H1 (cell line): Measurements from ENCODE around the gene ADAMTS1. TPM values are rescaled to one million over a fixed set of nuclear protein-coding genes. Genes with fewer than 3 reads are reported as not detected.

Experiments used
- CTCF ChIA-PET: fragments of 300-600 bp; sonication (Branson Sonifier 250); formaldehyde crosslinking; loops from one replicate; lab custom pipeline; 2021; ENCODE audit not compliant: partially characterized antibody; lab: Charles Lee
- POLR2A ChIA-PET: fragments of 300-600 bp; sonication (Branson Sonifier 250); formaldehyde crosslinking; loops from one replicate; lab custom pipeline; 2021; ENCODE audit warnings: inconsistent platforms; ENCODE audit not compliant: partially characterized antibody; lab: Charles Lee
- DNase-seq, 2 experiments: peaks; one replicate each; pipeline versions ENCODE4 v3.0.0 to v3.0.0-alpha.2; 2010 to 2022; ENCODE audit warnings: low spot score in 2 of 2, low read depth in 1 of 2, mixed read lengths in 1 of 2
- FAIRE-seq: peaks from 2 replicates; lab custom pipeline; 2011; peaks lifted over from hg19 to GRCh38; lab: Jason Lieb, UNC
- H2AFZ ChIP-seq: 2 replicates; pipeline ENCODE4 v1.8.1; 2012; ENCODE audit warnings: low read length, inconsistent platforms
- H2AK5ac ChIP-seq: 2 replicates; pipeline ENCODE4 v1.6.1; 2013; ENCODE audit warnings: low read depth, low read length
- H2BK120ac ChIP-seq: replicated peaks from 2 replicates; pipeline ENCODE3; 2013; ENCODE audit warnings: low read depth, low read length, inconsistent platforms
- H2BK12ac ChIP-seq: 2 replicates; pipeline ENCODE4 v1.6.1; 2013; ENCODE audit warnings: low read depth, low read length
- H2BK15ac ChIP-seq: 2 replicates; pipeline ENCODE4 v1.6.1; 2013; ENCODE audit warnings: low read length
- H2BK20ac ChIP-seq: 2 replicates; pipeline ENCODE4 v1.6.1; 2013; ENCODE audit warnings: low read length
- H2BK5ac ChIP-seq: 2 replicates; pipeline ENCODE4 v1.6.1; 2013; ENCODE audit warnings: low read depth, low read length
- H3K14ac ChIP-seq: 2 replicates; pipeline ENCODE4 v1.6.1; 2013; ENCODE audit warnings: inconsistent platforms; ENCODE audit not compliant: insufficient read length
- H3K18ac ChIP-seq: 2 replicates; pipeline ENCODE4 v1.6.1; 2013; ENCODE audit warnings: low read length; ENCODE audit errors: extremely low read depth
- H3K23ac ChIP-seq: 2 replicates; pipeline ENCODE4 v1.6.1; 2013; ENCODE audit warnings: inconsistent platforms; ENCODE audit not compliant: insufficient read length
- H3K23me2 ChIP-seq: 2 replicates; pipeline ENCODE4 v1.6.1; 2013; ENCODE audit warnings: low read depth, low read length
- H3K27ac ChIP-seq: 2 replicates; pipeline ENCODE4 v1.6.1; 2011; ENCODE audit warnings: low read depth, low read length, inconsistent platforms
- H3K27me3 ChIP-seq, 4 experiments: replicated peaks in 1 of 4; 1 replicate in 1 of 4; 2 replicates in 3 of 4; pipeline versions ENCODE4 v1.6.1 to v1.8.1; 2011 to 2013; ENCODE audit warnings: low read length in 3 of 4, mild to moderate bottlenecking in 3 of 4, inconsistent platforms in 2 of 4, mixed read lengths in 2 of 4, moderate library complexity in 1 of 4; ENCODE audit not compliant: control insufficient read depth in 3 of 4, insufficient read depth in 3 of 4; ENCODE audit errors: extremely low read depth in 1 of 4
- H3K36me3 ChIP-seq, 4 experiments: 2 replicates each; pipeline versions ENCODE4 v1.6.1 to v1.8.1; 2011 to 2013; ENCODE audit warnings: mild to moderate bottlenecking in 4 of 4, low read length in 3 of 4, moderate library complexity in 2 of 4, control low read depth in 1 of 4, inconsistent platforms in 1 of 4; ENCODE audit not compliant: insufficient read depth in 4 of 4, control insufficient read depth in 2 of 4
- H3K4ac ChIP-seq: replicated peaks from 2 replicates; pipeline ENCODE3; 2013; ENCODE audit warnings: low read length, low read depth, mixed read lengths, inconsistent platforms; ENCODE audit not compliant: insufficient read length
- H3K4me1 ChIP-seq, 4 experiments: replicated peaks in 1 of 4; 1 replicate in 1 of 4; 2 replicates in 3 of 4; pipeline versions ENCODE4 v1.6.1 to v1.8.1; 2011 to 2013; ENCODE audit warnings: low read length in 3 of 4, inconsistent platforms in 2 of 4, mixed read lengths in 1 of 4; ENCODE audit not compliant: insufficient read depth in 4 of 4, control insufficient read depth in 3 of 4
- H3K4me2 ChIP-seq, 2 experiments: 2 replicates each; pipeline versions ENCODE4 v1.6.1 to v1.8.1; 2011 to 2013; ENCODE audit warnings: low read depth in 2 of 2, low read length in 2 of 2, control low read depth in 1 of 2, inconsistent platforms in 1 of 2, mild to moderate bottlenecking in 1 of 2; ENCODE audit not compliant: insufficient read depth in 1 of 2
- H3K4me3 ChIP-seq, 4 experiments: fragments of 200-600, 300-600 bp in 1 of 4; sonication (generic), shearing (Covaris generic), sonication (Bioruptor Twin) in 1 of 4; 2 replicates each; pipeline versions ENCODE4 v1.5.1 to v1.8.1; 2011 to 2016; ENCODE audit warnings: low read length in 4 of 4, low read depth in 3 of 4, control low read depth in 2 of 4, inconsistent platforms in 2 of 4, mild to moderate bottlenecking in 2 of 4, mixed read lengths in 1 of 4, moderate library complexity in 1 of 4; ENCODE audit not compliant: insufficient read depth in 2 of 4; ENCODE audit errors: extremely low read depth in 1 of 4
- H3K56ac ChIP-seq: replicated peaks from 2 replicates; pipeline ENCODE3; 2013; ENCODE audit warnings: low read depth, mild to moderate bottlenecking, mixed read lengths, low read length, inconsistent platforms; ENCODE audit not compliant: insufficient read length
- H3K79me1 ChIP-seq: 2 replicates; pipeline ENCODE4 v1.6.1; 2013; ENCODE audit warnings: low read depth, low read length, control low read depth
- H3K79me2 ChIP-seq, 2 experiments: 2 replicates each; pipeline versions ENCODE4 v1.6.1 to v1.8.1; 2012 to 2013; ENCODE audit warnings: low read length in 2 of 2, mild to moderate bottlenecking in 2 of 2, inconsistent platforms in 1 of 2; ENCODE audit not compliant: insufficient read depth in 2 of 2, control insufficient read depth in 1 of 2
- H3K9ac ChIP-seq, 4 experiments: replicated peaks in 1 of 4; 1 replicate in 1 of 4; 2 replicates in 3 of 4; pipeline versions ENCODE4 v1.6.1 to v1.8.1; 2011 to 2013; ENCODE audit warnings: low read depth in 3 of 4, low read length in 3 of 4, control low read depth in 2 of 4, mild to moderate bottlenecking in 2 of 4, moderate library complexity in 2 of 4, inconsistent platforms in 1 of 4; ENCODE audit errors: extremely low read depth in 1 of 4
- H3K9me3 ChIP-seq, 2 experiments: 2 replicates each; pipeline versions ENCODE4 v1.6.1 to v1.8.1; 2012 to 2013; ENCODE audit warnings: mild to moderate bottlenecking in 2 of 2, moderate library complexity in 2 of 2, control low read depth in 1 of 2, inconsistent platforms in 1 of 2, low read depth in 1 of 2, low read length in 1 of 2, mixed read lengths in 1 of 2; ENCODE audit not compliant: insufficient read depth in 2 of 2
- H4K20me1 ChIP-seq, 2 experiments: replicated peaks in 1 of 2; 2 replicates each; pipeline versions ENCODE3 to v1.8.1; 2011 to 2013; ENCODE audit warnings: inconsistent platforms in 2 of 2, low read length in 2 of 2, mild to moderate bottlenecking in 1 of 2; ENCODE audit not compliant: insufficient read depth in 2 of 2, control insufficient read depth in 1 of 2
- H4K5ac ChIP-seq: 2 replicates; pipeline ENCODE4 v1.6.1; 2013; ENCODE audit warnings: low read length, low read depth, mixed read lengths, inconsistent platforms; ENCODE audit not compliant: insufficient read length
- H4K8ac ChIP-seq: 2 replicates; pipeline ENCODE4 v1.8.0; 2013; ENCODE audit warnings: mild to moderate bottlenecking, moderate library complexity, low read length, inconsistent platforms; ENCODE audit not compliant: insufficient read depth; ENCODE audit errors: extremely low read depth
- H4K91ac ChIP-seq: replicated peaks from 2 replicates; pipeline ENCODE3; 2013; ENCODE audit warnings: low read length, mixed read lengths, inconsistent platforms; ENCODE audit not compliant: insufficient read length
- BACH1 ChIP-seq: IDR thresholded peaks from 2 replicates; pipeline ENCODE4 v1.6.1; 2012; ENCODE audit warnings: low read length, improper control_type of control experiment
- CEBPB ChIP-seq: IDR thresholded peaks from 2 replicates; pipeline ENCODE4 v1.6.1; 2012; ENCODE audit warnings: low read depth, low read length
- EZH2 ChIP-seq: fragments of 200-600 bp; sonication (generic); IDR thresholded peaks from 2 replicates; pipeline ENCODE4 v1.7.1; 2012; ENCODE audit warnings: low read depth, mild to moderate bottlenecking, moderate library complexity, low read length, inconsistent platforms; ENCODE audit not compliant: severe bottlenecking
- HDAC6 ChIP-seq: IDR thresholded peaks from one replicate; pipeline ENCODE4 v1.7.1; 2012; ENCODE audit warnings: low read depth, mild to moderate bottlenecking, inconsistent platforms, low read length, moderate library complexity
- POLR2A ChIP-seq, 2 experiments: IDR thresholded peaks; 1 replicate in 1 of 2; 2 replicates in 1 of 2; pipeline ENCODE4 v1.6.1; 2011; ENCODE audit warnings: low read depth in 2 of 2, low read length in 2 of 2, mild to moderate bottlenecking in 2 of 2; ENCODE audit errors: control extremely low read depth in 1 of 2
- POU5F1 ChIP-seq: IDR thresholded peaks from 2 replicates; pipeline ENCODE4 v1.6.1; 2011; ENCODE audit warnings: low read depth, mild to moderate bottlenecking, low read length, moderate library complexity
- RAD21 ChIP-seq, 2 experiments: IDR thresholded peaks in 1 of 2; conservative IDR thresholded peaks in 1 of 2; 2 replicates each; pipeline ENCODE4 v1.6.1; 2011; ENCODE audit warnings: low read depth in 2 of 2, low read length in 2 of 2, improper control_type of control experiment in 1 of 2, inconsistent platforms in 1 of 2, mild to moderate bottlenecking in 1 of 2, moderate library complexity in 1 of 2
- RBBP5 ChIP-seq: IDR thresholded peaks from 2 replicates; pipeline ENCODE4 v1.7.1; 2012; ENCODE audit warnings: low read depth, mild to moderate bottlenecking, inconsistent platforms, low read length, moderate library complexity, borderline replicate concordance
- RNF2 ChIP-seq: fragments of 200-900, 300-1000 bp; sonication (generic); IDR thresholded peaks from 2 replicates; pipeline ENCODE4 v1.7.1; 2016; ENCODE audit warnings: borderline replicate concordance, low read depth, mild to moderate bottlenecking, antibody characterized with exemption, low read length; ENCODE audit not compliant: poor library complexity, severe bottlenecking; ENCODE audit errors: missing control alignments
- SP2 ChIP-seq: IDR thresholded peaks from 2 replicates; pipeline ENCODE4 v1.6.1; 2012; ENCODE audit warnings: mild to moderate bottlenecking, low read length, inconsistent platforms
- WGBS, 2 experiments: shearing (Covaris generic) in 1 of 2; methylation state at CpG; one replicate each; pipeline versions ENCODE4 v1.1.6 to v1.1.7; 2013 to 2015; ENCODE audit warnings: low lambda C conversion rate in 2 of 2, mixed read lengths in 2 of 2, inconsistent platforms in 1 of 2, low coverage in 1 of 2, missing lambda C conversion rate in 1 of 2; ENCODE audit not compliant: insufficient replicate concordance in 2 of 2, insufficient coverage in 1 of 2, insufficient read length in 1 of 2; ENCODE audit errors: extremely low coverage in 1 of 2, missing lambda C conversion rate in 1 of 2; 5-methylcytosine and 5-hydroxymethylcytosine counted together
- polyA plus RNA-seq, 7 experiments: library from polyadenylated mRNA; depleted of rRNA in 3 of 7; stranded (reverse) in 5 of 7; unstranded in 2 of 7; fragments of >200 nt in 5 of 7; fragments of 200-250 nt in 2 of 7; gene quantifications; 1 replicate in 5 of 7; 2 replicates in 1 of 7; 4 replicates in 1 of 7; pipeline versions ENCODE4 v1.2.1 to v1.2.3, GENCODE V29; 2011 to 2013; ENCODE audit warnings: missing spikeins in 2 of 7, mixed read lengths in 2 of 7
- total RNA-seq: library from RNA; stranded (reverse); fragmentation: NEBNext Ultra II Directional; extraction: Animal tissue kit (Norgen Biotek cat#: 25700); gene quantifications from 2 replicates; pipeline ENCODE4 v1.2.1, GENCODE V29; 2021

The ADAMTS1 gene
- total and polyA plus RNA-seq, 2 of the 8 experiments (the other 6 are each of a cell fraction or from before 2014, with no cell fraction given), result 10.7 to 22.4 TPM

- Histone ChIP-seq H2AK5ac (no peak overlapping the region), H3K79me2 (peaks cover 0 to 18% of the 10 kb centered on the region in 2 experiments; a peak in 2 of 4 replicates), H2BK5ac (peak overlapping the region; percentile 66; the same call in 1 of the 2 replicates), H2BK120ac (peak overlapping the region; percentile 21), H4K20me1 (no peaks in the 10 kb centered on the region), H2BK20ac (0 out of 2 replicates have a peak overlapping the region, but pooled peaks have one; percentile 32), H3K18ac (peak overlapping the region; percentile 87), H3K4me2 (peak overlapping the region; percentile 85 to 93), H4K91ac (peak overlapping the region; percentile 77), H3K23me2 (peaks cover 26% of the 10 kb centered on the region), H3K9me3 (no peaks in the 10 kb centered on the region), H3K27ac (no peak overlapping the region), H3K79me1 (no peaks in the 10 kb centered on the region), H3K27me3 (peaks cover 0 to 28% (median 13%) of the 10 kb centered on the region in 4 experiments; a peak in 5 of 7 replicates), H3K4me1 (peaks cover 0 to 12% (median 10%) of the 10 kb centered on the region in 4 experiments; a peak in 6 of 7 replicates), H2BK15ac (no peak overlapping the region), H3K9ac (peak overlapping the region in 3 of 4 experiments; percentile 39 to 55 (median 47); a peak in 3 of 7 replicates), H3K14ac (no peak overlapping the region), H3K4me3 (peak overlapping the region; percentile 68 to 89 (median 74)), H4K8ac (peak overlapping the region; percentile 64; the same call in 1 of the 2 replicates), H3K4ac (no peak overlapping the region), H3K36me3 (peaks cover 0 to 11% (median 2%) of the 10 kb centered on the region in 4 experiments; a peak in 2 of 8 replicates), H2AFZ (peak overlapping the region; percentile 27; the same call in 1 of the 2 replicates), H3K23ac (no peak overlapping the region), H3K56ac (no peak overlapping the region), H4K5ac (peak overlapping the region; percentile 46), H2BK12ac (peak overlapping the region; percentile 95; the same call in 1 of the 2 replicates)
- no peak for FAIRE-seq
- peak in 1 of 2 experiments; percentile 76 for DNase-seq
- CTCF ChIA-PET, result interaction anchor here (0.6 to 3.2 kb wide), 11 partner anchors 12 to 1899 kb away, joined by 3 to 10 read pairs (median 4); partner anchors contain the start of gene ADAMTS5
- POLR2A ChIA-PET, result interaction anchor here (0.6 to 3.2 kb wide), 9 partner anchors 12 to 1899 kb away, joined by 3 to 15 read pairs (median 4); no protein-coding TSS in a partner anchor
- WGBS, 2 experiments, result 3% methylated on average over 38 of the region's 50 CpGs; no CpG with 5 or more reads in 1 of the 2 experiments
- no peak for TF ChIP-seq RAD21 (IDR thresholded peaks at IDR 0.05 in 1 of 2, conservative IDR thresholded peaks at IDR 0.05 in 1 of 2; ENCODE audit: low read depth in 2 of 2, low read length in 2 of 2)
- 0 out of 2 replicates have a peak, but pooled peaks have one; percentile 50 for TF ChIP-seq BACH1
- peak in 1 of 2 experiments; percentile 59; a peak in 2 of 3 replicates for TF ChIP-seq POLR2A (IDR thresholded peaks at IDR 0.05; ENCODE audit: control extremely low read depth in 1 of 2, low read depth in 2 of 2, low read length in 2 of 2)
- no peak for TF ChIP-seq RBBP5
- no peak for TF ChIP-seq SP2
- no peak for TF ChIP-seq RNF2
- no peak for TF ChIP-seq HDAC6
- no peak for TF ChIP-seq POU5F1
- peak; percentile 9 for TF ChIP-seq EZH2
- TF ChIP-seq CEBPB, result no peak
Observed at GRCh38 chr21:26846036-26846931, 1.1 kb upstream of the ADAMTS1 start.
